HepG2 (cell line): ENCODE measurements around the gene PRR11. TPM values are rescaled to one million over a fixed set of nuclear protein-coding genes. Genes with fewer than 3 reads are reported as not detected.

Experiments used
- BRF2 ChIP-seq: sonication (generic); formaldehyde crosslinking; IDR thresholded peaks from 2 replicates; pipeline ENCODE4 v1.8.1; 2022; ENCODE audit warnings: mild to moderate bottlenecking, missing genetic modification reagents
- CEBPG ChIP-seq: IDR thresholded peaks from 2 replicates; pipeline ENCODE4 v1.6.1; 2016
- HMGXB4 ChIP-seq, 2 experiments: sonication (generic) in 1 of 2; formaldehyde crosslinking in 1 of 2; IDR thresholded peaks; 2 replicates each; pipeline versions ENCODE4 v1.4.0 to v1.6.1; 2018 to 2020; ENCODE audit warnings: missing genetic modification reagents in 2 of 2, borderline replicate concordance in 1 of 2, low read depth in 1 of 2, mild to moderate bottlenecking in 1 of 2, missing biosample characterization in 1 of 2
- ISL2 ChIP-seq: sonication (generic); formaldehyde crosslinking; IDR thresholded peaks from 2 replicates; pipeline ENCODE4 v1.5.0; 2020; ENCODE audit warnings: missing genetic modification reagents
- MYC ChIP-seq: sonication (generic); formaldehyde crosslinking; IDR thresholded peaks from 2 replicates; pipeline ENCODE4 v1.9.0; 2021; ENCODE audit warnings: missing genetic modification reagents, borderline replicate concordance
- SP1 ChIP-seq, 2 experiments: fragments of 450-650 bp in 1 of 2; sonication (generic) in 1 of 2; formaldehyde crosslinking in 1 of 2; IDR thresholded peaks; 2 replicates each; pipeline versions ENCODE4 v1.4.0 to v1.6.1; 2016 to 2020; ENCODE audit warnings: missing genetic modification reagents in 1 of 2
- TGIF2 ChIP-seq: IDR thresholded peaks from 2 replicates; pipeline ENCODE4 v1.6.1; 2016; ENCODE audit warnings: control low read depth, missing compliant biosample characterization
- ZFP62 ChIP-seq: sonication (generic); formaldehyde crosslinking; IDR thresholded peaks from 2 replicates; pipeline ENCODE4 v1.4.0; 2020; ENCODE audit warnings: missing genetic modification reagents
- ZNF337 ChIP-seq: sonication (generic); formaldehyde crosslinking; IDR thresholded peaks from 2 replicates; pipeline ENCODE4 v1.5.1; 2020; ENCODE audit warnings: missing genetic modification reagents, low read depth, mild to moderate bottlenecking, borderline replicate concordance
- ZNF350 ChIP-seq: sonication (generic); formaldehyde crosslinking; IDR thresholded peaks from 2 replicates; pipeline ENCODE4 v1.4.0; 2020; ENCODE audit warnings: mild to moderate bottlenecking, low read depth, missing genetic modification reagents, borderline replicate concordance
- ZNF354B ChIP-seq: sonication (generic); formaldehyde crosslinking; IDR thresholded peaks from 2 replicates; pipeline ENCODE4 v1.8.0; 2022; ENCODE audit warnings: mild to moderate bottlenecking, missing genetic modification reagents
- ZNF577 ChIP-seq: sonication (generic); formaldehyde crosslinking; IDR thresholded peaks from 2 replicates; pipeline ENCODE4 v1.4.0; 2020; ENCODE audit warnings: mild to moderate bottlenecking, low read depth, missing genetic modification reagents, borderline replicate concordance
- ZNF782 ChIP-seq: sonication (generic); formaldehyde crosslinking; IDR thresholded peaks from 2 replicates; pipeline ENCODE4 v1.4.0; 2020; ENCODE audit warnings: missing genetic modification reagents, mild to moderate bottlenecking, borderline replicate concordance
- ZNF790 ChIP-seq: sonication (generic); formaldehyde crosslinking; IDR thresholded peaks from 2 replicates; pipeline ENCODE4 v1.8.0; 2022; ENCODE audit warnings: missing genetic modification reagents, mild to moderate bottlenecking, borderline replicate concordance
- polyA plus RNA-seq, 8 experiments: library from polyadenylated mRNA; depleted of rRNA in 3 of 8; stranded (reverse) in 7 of 8; unstranded in 1 of 8; fragments of >200 nt; fragmentation: Illumina TruSeq in 4 of 8; extraction: Trizol in 4 of 8; gene quantifications; 2 replicates each; pipeline versions ENCODE4 v1.2.1 to v1.2.3, GENCODE V29; 2011 to 2016; ENCODE audit warnings: low read depth in 4 of 8, missing spikeins in 1 of 8, mixed read lengths in 1 of 8; ENCODE audit not compliant: insufficient read depth in 1 of 8
- total RNA-seq, 5 experiments: library from RNA; depleted of rRNA; stranded (reverse); fragments of >200 nt; fragmentation: Illumina TruSeq; extraction: Trizol; gene quantifications; 2 replicates each; pipeline ENCODE4 v1.2.3, GENCODE V29; 2016; ENCODE audit warnings: low read depth in 1 of 5
- TF ChIP-seq, protein P1 (sequence below): sonication (generic); formaldehyde crosslinking; IDR thresholded peaks from 2 replicates; pipeline ENCODE4 v1.4.0; 2020; ENCODE audit warnings: mild to moderate bottlenecking, missing genetic modification reagents
- TF ChIP-seq, protein P2 (sequence below): sonication (generic); formaldehyde crosslinking; IDR thresholded peaks from 2 replicates; pipeline ENCODE4 v1.4.0; 2020; ENCODE audit warnings: mild to moderate bottlenecking, missing genetic modification reagents
- TF ChIP-seq, protein P3 (sequence below): sonication (generic); formaldehyde crosslinking; IDR thresholded peaks from 2 replicates; pipeline ENCODE4 v1.9.0; 2021; ENCODE audit warnings: missing genetic modification reagents, borderline replicate concordance

PRR11 gene
- total and polyA plus RNA-seq, 2 of the 13 experiments (the other 11 are each of a cell fraction or from before 2014, with no cell fraction given), result 35.7 to 39.2 TPM

DNA sequence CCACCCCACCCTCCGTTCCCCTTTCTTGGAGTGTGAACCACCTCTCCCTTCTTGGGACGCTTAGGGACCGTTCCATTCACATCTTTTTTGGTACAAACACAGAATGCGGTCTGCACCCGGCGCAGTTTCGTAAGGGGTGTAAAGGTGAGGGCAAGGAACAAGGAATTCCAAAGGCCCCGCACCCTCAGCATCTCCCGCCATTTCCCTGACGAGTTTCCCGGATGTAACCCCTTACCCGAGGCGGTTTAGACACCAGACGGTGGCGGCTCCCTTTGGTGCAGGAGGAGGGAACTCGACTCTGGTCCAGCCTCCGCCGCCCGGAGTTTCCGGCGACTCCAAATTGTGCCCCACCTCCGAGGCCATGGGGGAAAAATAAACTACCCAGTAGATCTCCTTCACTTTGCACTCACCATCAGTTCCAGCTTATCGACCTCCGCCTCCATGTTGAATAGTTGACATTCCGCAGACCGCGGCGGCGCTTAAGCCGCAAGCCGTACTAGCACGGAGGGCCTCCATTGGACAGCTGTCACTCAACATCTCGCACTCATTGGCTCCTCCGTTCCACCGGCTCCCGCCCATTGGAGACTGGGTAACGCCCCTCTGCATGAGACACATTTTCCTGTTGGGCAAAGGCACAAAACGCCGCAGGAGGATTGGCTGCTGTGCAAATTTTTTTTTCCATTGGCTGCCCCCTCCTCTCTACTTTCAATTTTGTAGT, 666 bp upstream of the PRR11 start, which contains the start of gene SKA2 (continued):
- TF ChIP-seq BRF2, result no peak
- peak; percentile 91; the same call in 1 of the 2 replicates for TF ChIP-seq ZNF782 (CRISPR knock-in tag)
- TF ChIP-seq CEBPG, result no peak
- TF ChIP-seq, protein P1, sequence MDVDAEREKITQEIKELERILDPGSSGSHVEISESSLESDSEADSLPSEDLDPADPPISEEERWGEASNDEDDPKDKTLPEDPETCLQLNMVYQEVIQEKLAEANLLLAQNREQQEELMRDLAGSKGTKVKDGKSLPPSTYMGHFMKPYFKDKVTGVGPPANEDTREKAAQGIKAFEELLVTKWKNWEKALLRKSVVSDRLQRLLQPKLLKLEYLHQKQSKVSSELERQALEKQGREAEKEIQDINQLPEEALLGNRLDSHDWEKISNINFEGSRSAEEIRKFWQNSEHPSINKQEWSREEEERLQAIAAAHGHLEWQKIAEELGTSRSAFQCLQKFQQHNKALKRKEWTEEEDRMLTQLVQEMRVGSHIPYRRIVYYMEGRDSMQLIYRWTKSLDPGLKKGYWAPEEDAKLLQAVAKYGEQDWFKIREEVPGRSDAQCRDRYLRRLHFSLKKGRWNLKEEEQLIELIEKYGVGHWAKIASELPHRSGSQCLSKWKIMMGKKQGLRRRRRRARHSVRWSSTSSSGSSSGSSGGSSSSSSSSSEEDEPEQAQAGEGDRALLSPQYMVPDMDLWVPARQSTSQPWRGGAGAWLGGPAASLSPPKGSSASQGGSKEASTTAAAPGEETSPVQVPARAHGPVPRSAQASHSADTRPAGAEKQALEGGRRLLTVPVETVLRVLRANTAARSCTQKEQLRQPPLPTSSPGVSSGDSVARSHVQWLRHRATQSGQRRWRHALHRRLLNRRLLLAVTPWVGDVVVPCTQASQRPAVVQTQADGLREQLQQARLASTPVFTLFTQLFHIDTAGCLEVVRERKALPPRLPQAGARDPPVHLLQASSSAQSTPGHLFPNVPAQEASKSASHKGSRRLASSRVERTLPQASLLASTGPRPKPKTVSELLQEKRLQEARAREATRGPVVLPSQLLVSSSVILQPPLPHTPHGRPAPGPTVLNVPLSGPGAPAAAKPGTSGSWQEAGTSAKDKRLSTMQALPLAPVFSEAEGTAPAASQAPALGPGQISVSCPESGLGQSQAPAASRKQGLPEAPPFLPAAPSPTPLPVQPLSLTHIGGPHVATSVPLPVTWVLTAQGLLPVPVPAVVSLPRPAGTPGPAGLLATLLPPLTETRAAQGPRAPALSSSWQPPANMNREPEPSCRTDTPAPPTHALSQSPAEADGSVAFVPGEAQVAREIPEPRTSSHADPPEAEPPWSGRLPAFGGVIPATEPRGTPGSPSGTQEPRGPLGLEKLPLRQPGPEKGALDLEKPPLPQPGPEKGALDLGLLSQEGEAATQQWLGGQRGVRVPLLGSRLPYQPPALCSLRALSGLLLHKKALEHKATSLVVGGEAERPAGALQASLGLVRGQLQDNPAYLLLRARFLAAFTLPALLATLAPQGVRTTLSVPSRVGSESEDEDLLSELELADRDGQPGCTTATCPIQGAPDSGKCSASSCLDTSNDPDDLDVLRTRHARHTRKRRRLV (CRISPR knock-in tag), result no peak; the same call in 1 of the 2 replicates
- peak in 1 of 2 experiments; percentile 85; a peak in 2 of 4 replicates for TF ChIP-seq HMGXB4 (CRISPR knock-in tag; IDR thresholded peaks at IDR 0.05; ENCODE audit: borderline replicate concordance in 1 of 2, low read depth in 1 of 2)
- TF ChIP-seq TGIF2, result peak; percentile 98
- TF ChIP-seq ZFP62 (CRISPR knock-in tag), result no peak
- peak; percentile 55; the same call in 1 of the 2 replicates for TF ChIP-seq MYC (CRISPR knock-in tag)
- TF ChIP-seq, protein P2, sequence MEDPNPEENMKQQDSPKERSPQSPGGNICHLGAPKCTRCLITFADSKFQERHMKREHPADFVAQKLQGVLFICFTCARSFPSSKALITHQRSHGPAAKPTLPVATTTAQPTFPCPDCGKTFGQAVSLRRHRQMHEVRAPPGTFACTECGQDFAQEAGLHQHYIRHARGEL (CRISPR knock-in tag), result no peak
- TF ChIP-seq ISL2 (CRISPR knock-in tag), result peak; percentile 19; the same call in 1 of the 2 replicates
- TF ChIP-seq ZNF790 (CRISPR knock-in tag), result peak; percentile 48; the same call in 1 of the 2 replicates
- TF ChIP-seq ZNF577, result no peak
- TF ChIP-seq, protein P3, sequence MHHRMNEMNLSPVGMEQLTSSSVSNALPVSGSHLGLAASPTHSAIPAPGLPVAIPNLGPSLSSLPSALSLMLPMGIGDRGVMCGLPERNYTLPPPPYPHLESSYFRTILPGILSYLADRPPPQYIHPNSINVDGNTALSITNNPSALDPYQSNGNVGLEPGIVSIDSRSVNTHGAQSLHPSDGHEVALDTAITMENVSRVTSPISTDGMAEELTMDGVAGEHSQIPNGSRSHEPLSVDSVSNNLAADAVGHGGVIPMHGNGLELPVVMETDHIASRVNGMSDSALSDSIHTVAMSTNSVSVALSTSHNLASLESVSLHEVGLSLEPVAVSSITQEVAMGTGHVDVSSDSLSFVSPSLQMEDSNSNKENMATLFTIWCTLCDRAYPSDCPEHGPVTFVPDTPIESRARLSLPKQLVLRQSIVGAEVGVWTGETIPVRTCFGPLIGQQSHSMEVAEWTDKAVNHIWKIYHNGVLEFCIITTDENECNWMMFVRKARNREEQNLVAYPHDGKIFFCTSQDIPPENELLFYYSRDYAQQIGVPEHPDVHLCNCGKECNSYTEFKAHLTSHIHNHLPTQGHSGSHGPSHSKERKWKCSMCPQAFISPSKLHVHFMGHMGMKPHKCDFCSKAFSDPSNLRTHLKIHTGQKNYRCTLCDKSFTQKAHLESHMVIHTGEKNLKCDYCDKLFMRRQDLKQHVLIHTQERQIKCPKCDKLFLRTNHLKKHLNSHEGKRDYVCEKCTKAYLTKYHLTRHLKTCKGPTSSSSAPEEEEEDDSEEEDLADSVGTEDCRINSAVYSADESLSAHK (CRISPR knock-in tag), result no peak
- TF ChIP-seq ZNF354B (CRISPR knock-in tag), result peak; percentile 80; the same call in 1 of the 2 replicates
- TF ChIP-seq ZNF350 (CRISPR knock-in tag), result peak; percentile 91
- TF ChIP-seq SP1 (IDR thresholded peaks at IDR 0.05), result peak; percentile 93
- TF ChIP-seq SP1 (CRISPR knock-in tag; IDR thresholded peaks at IDR 0.05), result peak; percentile 100
- peak; percentile 91; the same call in 1 of the 2 replicates for TF ChIP-seq ZNF337 (CRISPR knock-in tag)
